GM23338 (cell line): ENCODE measurements around the gene ANKRD44.

Source experiments
- CREB1 ChIP-seq: fragments of 250-450 bp; sonication (Bioruptor Pico); IDR thresholded peaks from 2 replicates; pipeline ENCODE4 v1.5.0; 2020; ENCODE audit warnings: low read depth, mild to moderate bottlenecking, moderate library complexity
- CTCF ChIP-seq, 2 experiments: fragments of 200-600 bp in 1 of 2; sonication (generic) in 1 of 2; conservative IDR thresholded peaks; 2 replicates each; pipeline versions ENCODE4 v1.5.1 to v1.6.1; 2016 to 2017; ENCODE audit warnings: antibody characterized with exemption in 2 of 2, low read depth in 2 of 2, mild to moderate bottlenecking in 2 of 2, moderate library complexity in 1 of 2
- EZH2 ChIP-seq: fragments of 200-600 bp; sonication (generic); IDR thresholded peaks from one replicate; pipeline ENCODE4 v1.8.0; 2017; ENCODE audit warnings: antibody characterized with exemption, mild to moderate bottlenecking, low read depth; ENCODE audit not compliant: unreplicated experiment
- EZH2phosphoT487 ChIP-seq: fragments of 200-600 bp; sonication (generic); IDR thresholded peaks from one replicate; pipeline ENCODE4 v1.8.1; 2018; ENCODE audit warnings: antibody characterized with exemption; ENCODE audit not compliant: unreplicated experiment
- JUNB ChIP-seq: IDR thresholded peaks from one replicate; pipeline ENCODE4 v1.6.1; 2016; ENCODE audit warnings: antibody characterized with exemption; ENCODE audit not compliant: unreplicated experiment
- POLR2AphosphoS5 ChIP-seq: IDR thresholded peaks from 2 replicates; pipeline ENCODE4 v1.6.1; 2016; ENCODE audit warnings: antibody characterized with exemption, low read depth
- REST ChIP-seq: IDR thresholded peaks from one replicate; pipeline ENCODE4 v1.6.1; 2018; ENCODE audit warnings: antibody characterized with exemption; ENCODE audit not compliant: unreplicated experiment
- STAT1 ChIP-seq: IDR thresholded peaks from one replicate; pipeline ENCODE4 v1.6.1; 2016; ENCODE audit warnings: antibody characterized with exemption; ENCODE audit not compliant: unreplicated experiment
- ZNF114 ChIP-seq: fragments of 250-450 bp; sonication (Bioruptor Pico); IDR thresholded peaks from 2 replicates; pipeline ENCODE4 v1.5.0; 2020; ENCODE audit warnings: mild to moderate bottlenecking, moderate library complexity
- ZNF331 ChIP-seq: fragments of 250-450 bp; sonication (Bioruptor Pico); IDR thresholded peaks from 2 replicates; pipeline ENCODE4 v1.5.0; 2020; ENCODE audit warnings: low read depth, mild to moderate bottlenecking, moderate library complexity
- ZNF462 ChIP-seq: fragments of 250-450 bp; sonication (Bioruptor Pico); IDR thresholded peaks from 2 replicates; pipeline ENCODE4 v1.5.0; 2020; ENCODE audit warnings: mild to moderate bottlenecking, moderate library complexity

GRCh38 chr2:196962325-196962724 is 348.3 kb downstream of the ANKRD44 start:
- TF ChIP-seq CTCF (conservative IDR thresholded peaks at IDR 0.05; ENCODE audit: low read depth in 2 of 2) (no peak), POLR2AphosphoS5 (no peak), EZH2 (no peak), REST (no peak), ZNF331 (CRISPR knock-in tag) (no peak), CREB1 (no peak), ZNF462 (CRISPR knock-in tag) (no peak), STAT1 (no peak), JUNB (no peak), EZH2phosphoT487 (no peak), ZNF114 (CRISPR knock-in tag) (no peak)
